Measurements from ENCODE around the gene PELI1. TPM values are rescaled to one million over a fixed set of nuclear protein-coding genes. Genes with fewer than 3 reads are reported as not detected.

Gene PELI1
- total and polyA plus RNA-seq, 2 donors (not counting 1 experiment from before 2014, with no cell fraction given), result 5.9 to 7.7 TPM

DNA sequence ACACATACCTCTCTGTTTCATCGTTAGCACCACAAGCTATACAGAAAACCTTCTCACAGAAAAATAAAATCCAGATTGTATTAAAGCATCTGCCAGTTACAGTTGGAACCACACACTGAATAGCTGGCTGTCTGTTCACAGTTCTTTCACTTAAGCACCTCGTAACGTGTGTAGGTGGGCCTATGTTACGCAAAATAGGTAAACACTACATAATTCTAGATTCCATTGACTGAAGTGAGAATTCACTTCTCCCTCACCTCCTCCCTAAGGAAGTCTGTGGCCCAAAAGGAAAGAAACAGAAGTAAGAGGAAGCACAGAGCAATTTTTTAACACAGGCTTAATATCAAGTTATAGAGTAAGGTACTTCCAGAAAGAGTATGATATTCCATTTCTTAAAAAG is 24.9 kb downstream of the PELI1 start:
- Histone ChIP-seq H3K9ac (ENCODE audit: insufficient read depth, low read length) (no peak overlapping the region), H3K4me2 (ENCODE audit: extremely low read depth, insufficient read depth, low read length) (no peak overlapping the region), H3K27me3 (ENCODE audit: control insufficient read depth, insufficient read depth, low read length) (no peaks in the 10 kb centered on the region), H3K27ac (ENCODE audit: insufficient read depth, low read length) (no peak overlapping the region), H3K4me3 (replicated peaks in 1 of 4; ENCODE audit: control extremely low read depth in 1 of 4, insufficient read depth in 1 of 4, low read depth in 3 of 4, low read length in 4 of 4) (no peak overlapping the region), H2AFZ (ENCODE audit: low read length) (no peak overlapping the region), H3K79me2 (ENCODE audit: control insufficient read depth, insufficient read depth, low read length) (peaks cover 1% of the 10 kb centered on the region), H3K4me1 (ENCODE audit: control insufficient read depth, extremely low read depth, insufficient read depth, low read length) (peaks cover 2% of the 10 kb centered on the region), H3K36me3 (ENCODE audit: control insufficient read depth, insufficient read depth, low read length) (no peaks in the 10 kb centered on the region), H4K20me1 (ENCODE audit: control insufficient read depth, extremely low read depth, insufficient read depth, low read length) (no peaks in the 10 kb centered on the region), H3K9me3 (ENCODE audit: control insufficient read depth, insufficient read depth, low read depth, low read length) (no peaks in the 10 kb centered on the region)
- TF ChIP-seq CTCF (conservative IDR thresholded peaks at IDR 0.05 in 1 of 2, IDR thresholded peaks at IDR 0.05 in 1 of 2; ENCODE audit: low read depth in 1 of 2, low read length in 2 of 2), result no peak
- TF ChIP-seq EZH2 (IDR thresholded peaks at IDR 0.05; ENCODE audit: low read length, missing control alignments), result no peak
- no peak for DNase-seq (ENCODE audit: low read depth in 2 of 2)

GRCh38 chr2:64115808-64116598 is 28.2 kb downstream of the PELI1 start:
- DNase-seq (ENCODE audit: low read depth in 2 of 2), result no peak
- H3K9me3 ChIP-seq (ENCODE audit: control insufficient read depth, insufficient read depth, low read depth, low read length), result no peaks in the 10 kb centered on the region
- H2AFZ ChIP-seq (ENCODE audit: low read length), result no peak overlapping the region
- H3K79me2 ChIP-seq (ENCODE audit: control insufficient read depth, insufficient read depth, low read length), result no peaks in the 10 kb centered on the region
- no peak overlapping the region for H3K9ac ChIP-seq (ENCODE audit: insufficient read depth, low read length)
- no peak for TF ChIP-seq EZH2 (IDR thresholded peaks at IDR 0.05; ENCODE audit: low read length, missing control alignments)
- no peak for TF ChIP-seq CTCF (conservative IDR thresholded peaks at IDR 0.05 in 1 of 2, IDR thresholded peaks at IDR 0.05 in 1 of 2; ENCODE audit: low read depth in 1 of 2, low read length in 2 of 2)
- no peaks in the 10 kb centered on the region for H4K20me1 ChIP-seq (ENCODE audit: control insufficient read depth, extremely low read depth, insufficient read depth, low read length)
- H3K4me3 ChIP-seq (replicated peaks in 1 of 4; ENCODE audit: control extremely low read depth in 1 of 4, insufficient read depth in 1 of 4, low read depth in 3 of 4, low read length in 4 of 4), result no peak overlapping the region
- peaks cover 7% of the 10 kb centered on the region for H3K4me1 ChIP-seq (ENCODE audit: control insufficient read depth, extremely low read depth, insufficient read depth, low read length)
- H3K4me2 ChIP-seq (ENCODE audit: extremely low read depth, insufficient read depth, low read length), result no peak overlapping the region
- H3K36me3 ChIP-seq (ENCODE audit: control insufficient read depth, insufficient read depth, low read length), result no peaks in the 10 kb centered on the region
- H3K27me3 ChIP-seq (ENCODE audit: control insufficient read depth, insufficient read depth, low read length), result no peaks in the 10 kb centered on the region
- H3K27ac ChIP-seq (ENCODE audit: insufficient read depth, low read length), result no peak overlapping the region

DNA sequence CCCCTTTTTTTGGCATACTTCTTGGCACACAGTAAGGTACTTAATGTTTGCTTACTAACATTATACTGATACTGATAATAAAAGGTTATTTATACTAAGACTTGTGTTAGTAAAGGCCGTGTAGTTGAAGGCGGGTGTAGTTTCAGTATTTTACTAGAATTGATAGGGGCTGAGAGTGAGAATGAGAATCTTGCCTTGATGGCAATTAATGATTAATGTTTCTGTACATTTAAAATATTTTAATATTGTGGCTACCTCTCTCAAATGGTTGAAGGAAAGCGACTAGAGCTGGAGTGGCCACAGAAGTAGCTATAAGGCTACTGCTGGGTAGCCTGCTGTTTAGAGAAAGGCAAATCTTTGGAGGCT is 29.3 kb downstream of the PELI1 start:
- H4K20me1 ChIP-seq (ENCODE audit: control insufficient read depth, extremely low read depth, insufficient read depth, low read length), result no peaks in the 10 kb centered on the region
- H3K36me3 ChIP-seq (ENCODE audit: control insufficient read depth, insufficient read depth, low read length), result no peaks in the 10 kb centered on the region
- H3K4me1 ChIP-seq (ENCODE audit: control insufficient read depth, extremely low read depth, insufficient read depth, low read length), result peaks cover 7% of the 10 kb centered on the region
- no peak overlapping the region for H3K27ac ChIP-seq (ENCODE audit: insufficient read depth, low read length)
- no peak overlapping the region for H3K4me3 ChIP-seq (replicated peaks in 1 of 4; ENCODE audit: control extremely low read depth in 1 of 4, insufficient read depth in 1 of 4, low read depth in 3 of 4, low read length in 4 of 4)
- H3K9me3 ChIP-seq (ENCODE audit: control insufficient read depth, insufficient read depth, low read depth, low read length), result no peaks in the 10 kb centered on the region
- TF ChIP-seq EZH2 (IDR thresholded peaks at IDR 0.05; ENCODE audit: low read length, missing control alignments), result no peak
- no peak for TF ChIP-seq CTCF (conservative IDR thresholded peaks at IDR 0.05 in 1 of 2, IDR thresholded peaks at IDR 0.05 in 1 of 2; ENCODE audit: low read depth in 1 of 2, low read length in 2 of 2)
- DNase-seq (ENCODE audit: low read depth in 2 of 2), result no peak
- H3K9ac ChIP-seq (ENCODE audit: insufficient read depth, low read length), result no peak overlapping the region
- H3K4me2 ChIP-seq (ENCODE audit: extremely low read depth, insufficient read depth, low read length), result no peak overlapping the region
- H3K27me3 ChIP-seq (ENCODE audit: control insufficient read depth, insufficient read depth, low read length), result no peaks in the 10 kb centered on the region
- no peaks in the 10 kb centered on the region for H3K79me2 ChIP-seq (ENCODE audit: control insufficient read depth, insufficient read depth, low read length)
- H2AFZ ChIP-seq (ENCODE audit: low read length), result no peak overlapping the region

Data from fibroblast of lung (primary cell).